Activated naive CD8-positive, alpha-beta T cell (primary cell): ENCODE data around the gene MRGPRF.

ENCODE experiments used
- H3K27ac Mint-ChIP-seq: one replicate; pipeline ENCODE4 v1.8.0; 2021; ENCODE audit warnings: mixed read lengths
- H3K27me3 Mint-ChIP-seq: one replicate; pipeline ENCODE4 v1.8.0; 2021; ENCODE audit warnings: mixed read lengths
- H3K36me3 Mint-ChIP-seq: one replicate; pipeline ENCODE4 v1.8.0; 2021; ENCODE audit warnings: mixed read lengths
- H3K4me1 Mint-ChIP-seq: one replicate; pipeline ENCODE4 v1.8.0; 2021; ENCODE audit warnings: low read depth, mixed read lengths
- H3K4me3 Mint-ChIP-seq: one replicate; pipeline ENCODE4 v1.8.0; 2021; ENCODE audit warnings: mild to moderate bottlenecking, mixed read lengths
- H3K9me3 Mint-ChIP-seq: one replicate; pipeline ENCODE4 v1.8.0; 2021; ENCODE audit warnings: low read depth, mixed read lengths

Gene MRGPRF

DNA sequence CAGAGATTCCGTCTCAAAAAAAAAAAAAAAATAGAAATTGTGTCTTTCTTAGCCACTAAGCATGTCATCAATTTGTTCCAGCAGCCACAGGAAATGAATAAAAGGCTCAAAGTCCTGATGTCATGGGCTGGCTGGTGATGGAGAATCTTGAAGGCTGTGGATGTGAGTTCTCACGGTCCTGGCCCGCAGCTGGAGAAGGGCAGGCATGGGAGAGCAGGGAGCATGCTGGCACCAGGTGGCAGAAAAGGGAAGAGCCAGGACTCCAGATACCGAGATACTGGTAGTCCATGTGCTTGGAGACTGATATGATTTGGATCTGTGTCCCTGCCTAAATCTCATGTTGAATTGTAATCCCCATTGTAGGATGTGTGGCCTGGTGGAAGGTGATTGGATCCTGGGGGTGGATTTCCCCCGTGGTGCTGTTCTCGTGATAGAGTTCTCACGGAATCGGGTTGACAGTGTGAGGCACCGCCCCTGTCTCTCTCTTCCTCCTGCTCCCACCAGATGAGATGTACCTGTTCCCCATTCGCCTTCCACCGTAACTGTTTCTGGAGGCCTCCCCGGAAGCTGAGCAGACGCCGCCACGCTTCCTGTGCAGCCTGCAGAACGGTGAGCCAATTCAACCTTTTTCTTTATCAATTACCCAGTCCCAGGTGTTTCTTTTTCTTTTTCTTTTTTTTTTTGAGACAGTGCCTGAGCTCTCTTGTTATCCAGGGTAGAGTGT, 50.4 kb downstream of the MRGPRF start:
- H3K27ac Mint-ChIP-seq: peak overlapping the region; percentile 35
- H3K27me3 Mint-ChIP-seq: no peaks in the 10 kb centered on the region
- H3K36me3 Mint-ChIP-seq: no peaks in the 10 kb centered on the region
- H3K4me1 Mint-ChIP-seq: peaks cover 17% of the 10 kb centered on the region
- no peaks in the 10 kb centered on the region for H3K9me3 Mint-ChIP-seq
- peak overlapping the region; percentile 65 for H3K4me3 Mint-ChIP-seq

DNA sequence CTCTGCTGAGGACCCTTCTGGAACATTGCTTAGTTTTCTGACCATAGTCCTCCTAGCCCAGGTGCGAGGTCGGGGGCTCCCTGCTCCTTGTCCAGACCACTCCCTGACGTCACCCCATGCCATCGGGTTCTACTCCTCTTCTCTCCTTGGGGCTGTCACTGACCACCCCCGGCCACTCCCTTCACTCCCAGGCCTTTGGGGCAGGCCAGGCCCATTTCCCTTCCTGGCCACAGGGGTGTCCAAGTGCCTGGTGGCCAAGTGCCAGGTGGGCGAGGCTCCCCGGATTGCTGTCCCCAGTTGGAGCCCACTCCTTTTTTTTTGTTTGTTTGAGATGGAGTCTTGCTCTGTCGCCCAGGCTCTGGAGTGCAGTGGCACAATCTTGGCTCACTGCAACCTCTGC, 51.8 kb downstream of the MRGPRF start:
- no peak overlapping the region for H3K27ac Mint-ChIP-seq
- H3K4me1 Mint-ChIP-seq: peaks cover 16% of the 10 kb centered on the region
- H3K27me3 Mint-ChIP-seq: no peaks in the 10 kb centered on the region
- H3K4me3 Mint-ChIP-seq: no peak overlapping the region
- H3K9me3 Mint-ChIP-seq: no peaks in the 10 kb centered on the region
- H3K36me3 Mint-ChIP-seq: no peaks in the 10 kb centered on the region

DNA sequence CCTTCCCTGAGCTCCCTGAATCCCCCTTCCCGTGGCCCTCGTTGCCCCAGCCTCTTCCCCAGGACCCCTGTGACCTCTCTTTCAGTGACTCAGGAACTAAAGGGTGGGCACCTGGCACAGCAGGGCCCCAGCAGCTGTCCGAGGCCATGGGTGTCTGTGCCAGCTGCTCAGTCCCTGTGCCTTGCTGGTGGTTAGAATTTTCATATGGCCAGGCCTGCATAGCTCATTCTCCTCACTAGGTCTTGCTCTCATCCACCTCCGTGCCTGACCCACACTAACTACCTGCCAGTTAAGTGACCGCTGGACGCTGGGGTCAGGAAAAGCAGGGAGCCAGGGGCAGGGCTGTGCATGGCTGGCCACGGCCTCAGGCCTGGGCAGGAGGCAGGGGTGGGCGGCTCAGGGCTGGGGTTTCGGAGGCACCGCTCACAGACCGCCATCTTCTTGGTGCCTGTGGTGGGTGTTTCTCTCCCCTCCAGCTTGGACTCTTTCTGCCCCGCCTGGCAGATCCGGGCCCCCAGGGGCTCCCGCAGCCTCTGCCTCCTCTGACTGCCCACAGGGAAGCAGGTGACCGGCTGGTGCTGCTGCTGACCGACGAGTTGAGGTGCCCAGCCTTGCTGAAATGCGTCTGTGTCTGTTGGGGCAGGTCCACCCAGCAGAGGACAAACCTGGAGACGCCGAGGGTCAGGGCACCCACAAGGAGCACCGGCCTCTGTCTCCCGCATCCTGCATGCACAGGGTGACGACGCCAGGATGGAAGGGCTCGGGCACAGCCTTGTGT, 52.6 kb downstream of the MRGPRF start:
- Mint-ChIP-seq H3K9me3 (no peaks in the 10 kb centered on the region), H3K27me3 (no peaks in the 10 kb centered on the region), H3K36me3 (no peaks in the 10 kb centered on the region), H3K4me1 (peaks cover 9% of the 10 kb centered on the region), H3K27ac (no peak overlapping the region), H3K4me3 (no peak overlapping the region)

DNA sequence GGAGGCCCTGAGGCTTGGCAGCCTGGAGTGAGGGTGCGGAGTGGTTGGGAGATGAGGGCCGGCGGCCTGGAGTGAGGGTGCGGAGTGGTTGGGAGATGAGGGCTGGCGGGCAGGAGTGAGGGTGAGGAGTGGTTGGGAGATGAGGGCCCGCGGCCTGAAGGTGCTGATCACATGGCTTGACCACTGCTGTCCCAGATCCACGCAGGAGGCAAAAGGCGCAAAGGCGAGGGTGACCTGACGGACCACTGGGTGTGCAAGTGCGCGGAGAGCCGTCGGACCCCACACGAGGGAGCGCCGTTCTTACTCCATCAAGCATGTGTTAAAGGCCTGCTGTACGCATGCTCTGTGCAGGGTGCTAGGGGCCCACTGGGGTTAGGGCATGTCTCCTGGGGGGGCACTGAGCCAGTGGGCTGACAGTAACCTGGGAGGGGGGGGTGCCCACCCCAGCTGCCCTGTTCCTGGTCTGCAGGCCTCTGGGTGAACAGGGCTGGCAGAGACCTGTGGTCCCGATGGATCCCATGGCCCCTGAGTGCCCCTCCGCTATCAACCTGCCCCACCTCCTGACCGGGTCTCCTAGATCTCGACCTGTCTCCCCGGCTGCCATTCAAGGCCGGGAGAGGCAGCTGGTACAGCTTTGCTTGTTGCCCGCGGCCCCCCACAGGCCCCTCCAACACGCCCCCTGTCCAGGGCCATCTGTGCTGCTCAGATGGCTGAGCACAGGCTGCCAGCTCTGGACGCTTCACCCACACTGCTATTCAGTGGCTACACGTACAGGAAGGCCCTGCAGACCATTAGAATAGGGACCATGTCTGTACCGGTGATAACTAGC, 53.4 kb downstream of the MRGPRF start:
- Mint-ChIP-seq H3K9me3 (no peaks in the 10 kb centered on the region), H3K4me1 (peaks cover 11% of the 10 kb centered on the region), H3K36me3 (no peaks in the 10 kb centered on the region), H3K4me3 (no peak overlapping the region), H3K27ac (no peak overlapping the region), H3K27me3 (no peaks in the 10 kb centered on the region)

DNA sequence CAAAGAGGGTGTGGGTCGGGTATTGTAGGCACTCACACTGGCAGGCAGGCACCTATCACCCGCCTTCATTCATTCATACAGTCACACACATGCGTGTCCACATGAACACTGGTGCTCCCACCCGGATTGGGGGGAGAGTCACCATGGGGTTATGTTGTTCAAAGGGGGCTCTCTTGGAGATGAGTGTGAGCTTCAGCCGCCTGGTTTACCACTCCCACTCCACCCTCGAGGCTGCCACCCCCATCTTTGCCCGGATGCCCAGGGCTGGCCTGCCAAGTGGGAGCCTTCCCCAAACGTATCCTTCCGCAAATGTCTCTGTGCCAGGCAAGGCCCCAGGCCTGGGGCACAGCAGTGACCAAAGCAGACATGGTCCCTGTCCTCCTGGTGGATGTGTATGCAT, 54.8 kb downstream of the MRGPRF start:
- Mint-ChIP-seq H3K36me3 (no peaks in the 10 kb centered on the region), H3K27ac (no peak overlapping the region), H3K27me3 (no peaks in the 10 kb centered on the region), H3K9me3 (no peaks in the 10 kb centered on the region), H3K4me1 (peaks cover 11% of the 10 kb centered on the region), H3K4me3 (no peak overlapping the region)

- peaks cover 3% of the 10 kb centered on the region for H3K4me1 Mint-ChIP-seq
- H3K27me3 Mint-ChIP-seq: no peaks in the 10 kb centered on the region
- no peak overlapping the region for H3K27ac Mint-ChIP-seq
- no peaks in the 10 kb centered on the region for H3K36me3 Mint-ChIP-seq
- H3K9me3 Mint-ChIP-seq: no peaks in the 10 kb centered on the region
- H3K4me3 Mint-ChIP-seq: no peak overlapping the region
Measured at GRCh38 chr11:68956547-68957254, 56.3 kb downstream of the MRGPRF start.

- Mint-ChIP-seq H3K4me1 (peaks cover 3% of the 10 kb centered on the region), H3K36me3 (no peaks in the 10 kb centered on the region), H3K27ac (no peak overlapping the region), H3K4me3 (no peak overlapping the region), H3K9me3 (no peaks in the 10 kb centered on the region), H3K27me3 (no peaks in the 10 kb centered on the region)
Measured at GRCh38 chr11:68956142-68956541, 56.9 kb downstream of the MRGPRF start.

DNA sequence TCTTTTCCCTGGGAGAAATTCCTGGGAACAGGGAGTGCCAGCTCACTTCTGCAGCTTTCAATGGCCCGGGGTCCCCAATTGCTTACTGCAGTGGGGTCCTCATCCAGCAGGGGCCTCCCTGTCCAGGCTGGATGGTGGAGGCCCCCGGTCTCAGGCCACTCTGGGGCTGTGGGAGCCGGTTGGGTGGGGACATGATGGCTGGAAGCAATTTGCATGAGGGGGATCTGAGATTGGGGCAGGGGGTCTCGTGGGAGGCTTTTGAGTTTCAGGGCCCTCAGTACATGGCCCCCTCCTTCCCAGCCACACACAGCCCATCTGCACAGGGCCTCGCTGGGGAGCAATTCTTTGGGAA, 57.5 kb downstream of the MRGPRF start:
- H3K4me3 Mint-ChIP-seq: no peak overlapping the region
- H3K27ac Mint-ChIP-seq: no peak overlapping the region
- H3K36me3 Mint-ChIP-seq: no peaks in the 10 kb centered on the region
- H3K4me1 Mint-ChIP-seq: peaks cover 3% of the 10 kb centered on the region
- H3K27me3 Mint-ChIP-seq: no peaks in the 10 kb centered on the region
- H3K9me3 Mint-ChIP-seq: no peaks in the 10 kb centered on the region

GRCh38 chr11:68954836-68955606, 58.0 kb downstream of the MRGPRF start:
- no peaks in the 10 kb centered on the region for H3K36me3 Mint-ChIP-seq
- no peaks in the 10 kb centered on the region for H3K27me3 Mint-ChIP-seq
- peaks cover 3% of the 10 kb centered on the region for H3K4me1 Mint-ChIP-seq
- no peak overlapping the region for H3K4me3 Mint-ChIP-seq
- H3K9me3 Mint-ChIP-seq: no peaks in the 10 kb centered on the region
- H3K27ac Mint-ChIP-seq: no peak overlapping the region
